CD4-positive, alpha-beta T cell treated with Interleukin-15 for 4 hours (primary cell): ENCODE results near the gene GNAI2.

Source experiments
- DNase-seq: peaks from one replicate; pipeline ENCODE4 v3.0.0-alpha.2; 2020; ENCODE audit warnings: low spot score

The GNAI2 gene

DNA sequence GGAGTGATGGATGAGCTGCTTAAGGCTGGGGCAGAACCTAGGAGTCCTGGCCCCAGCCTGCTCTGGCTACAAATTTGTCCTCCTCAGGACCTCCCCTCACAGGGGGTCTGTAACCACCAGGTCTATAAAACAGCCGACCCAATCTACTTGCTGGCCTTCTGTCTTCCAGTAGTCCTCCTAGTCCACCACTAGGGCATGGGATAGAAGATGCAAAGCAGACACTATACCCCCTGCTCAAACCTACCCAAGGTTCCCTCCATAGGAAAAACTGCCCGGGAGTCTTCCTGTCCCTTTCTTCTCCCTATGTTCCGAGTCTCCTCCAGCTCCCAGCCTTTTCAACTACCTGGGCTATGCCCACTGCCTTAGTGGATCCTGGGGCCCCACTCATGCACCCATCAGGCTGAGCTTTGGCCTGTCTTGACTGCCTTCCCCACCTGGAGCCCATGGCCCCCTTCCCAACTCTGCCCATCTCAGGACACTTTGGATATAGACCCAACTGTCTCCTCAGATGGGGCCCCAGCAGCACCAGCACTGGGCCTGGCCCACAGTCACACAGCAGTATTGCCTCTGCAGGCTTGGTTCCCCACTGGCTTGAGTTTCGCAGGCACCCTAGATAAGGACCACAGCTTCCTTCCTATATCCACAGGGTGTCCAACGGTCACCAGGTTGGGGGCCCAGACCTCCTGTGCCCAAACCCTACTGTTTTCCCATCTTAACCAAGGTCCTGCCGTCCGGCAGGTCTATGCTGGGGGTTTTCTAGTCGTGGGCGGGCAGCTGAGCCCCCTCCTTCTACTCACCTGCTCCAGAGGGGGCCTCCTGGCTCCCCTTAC, 62.1 kb downstream of the GNAI2 start:
- DNase-seq: no peak

DNA sequence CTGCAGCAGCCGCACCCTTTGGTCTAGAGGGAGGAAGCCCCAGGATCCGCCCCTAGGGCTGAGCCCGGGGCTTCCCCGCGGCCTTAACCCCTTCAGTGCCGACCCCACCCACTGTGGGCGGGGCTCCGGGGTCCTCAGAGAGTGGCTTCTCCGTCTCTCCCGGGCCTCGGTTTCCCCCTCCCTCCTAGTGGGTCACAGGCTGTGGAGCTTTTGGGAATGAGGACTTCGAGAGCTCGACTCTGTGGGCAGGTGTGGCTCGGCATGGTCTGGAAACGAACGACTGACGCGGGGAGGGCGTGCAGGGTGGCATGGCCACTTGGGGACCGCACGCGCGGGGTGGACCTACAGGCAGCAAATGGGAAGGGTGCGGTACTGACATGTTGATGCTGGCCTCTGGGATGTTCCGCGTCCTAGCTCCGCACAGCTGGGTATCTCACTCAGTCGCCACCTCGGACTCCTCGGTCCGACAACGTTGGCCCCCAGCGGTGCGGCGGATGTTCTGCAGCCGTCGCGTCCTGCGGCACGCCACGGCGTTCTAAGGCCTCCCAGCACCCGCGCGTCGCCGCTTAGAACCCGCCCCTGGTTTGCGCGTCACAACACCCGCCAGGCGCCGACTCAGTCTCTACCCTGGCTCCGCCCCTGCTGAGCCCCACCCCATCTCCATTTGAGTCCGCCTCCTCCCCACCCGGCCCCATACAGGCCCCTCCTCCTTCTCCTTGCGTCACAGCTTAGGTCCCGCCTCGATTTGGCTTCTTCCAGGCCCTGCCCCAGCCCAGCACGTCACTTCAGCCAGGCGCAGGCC, 63.0 kb downstream of the GNAI2 start, which contains the start of the genes HYAL3 and NAA80:
TSS of gene HYAL3 (minus strand) at position 570 of the 802 bp plus-strand sequence. CDS start 3,803 bp downstream, outside the sequence.
TSS of gene NAA80 (minus strand) at position 570 of the 802 bp plus-strand sequence. CDS start 1,942 bp downstream, outside the sequence.
- DNase-seq: peak; percentile 99

DNA sequence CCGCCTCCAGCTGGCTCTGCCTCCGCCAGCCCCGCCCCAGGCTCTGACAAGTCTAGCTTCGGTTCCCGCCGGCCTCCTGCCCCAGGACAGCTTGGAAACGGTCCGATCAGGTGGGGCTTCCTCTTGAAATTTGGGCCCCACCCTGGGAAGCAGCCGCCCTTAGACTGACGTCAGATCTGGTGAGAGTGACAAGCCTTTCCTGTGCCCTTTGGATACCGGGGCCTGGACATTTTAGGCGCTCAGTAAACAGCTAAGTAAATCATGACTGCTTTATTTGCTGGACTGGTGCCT, 63.6 kb downstream of the GNAI2 start:
- DNase-seq: no peak

DNA sequence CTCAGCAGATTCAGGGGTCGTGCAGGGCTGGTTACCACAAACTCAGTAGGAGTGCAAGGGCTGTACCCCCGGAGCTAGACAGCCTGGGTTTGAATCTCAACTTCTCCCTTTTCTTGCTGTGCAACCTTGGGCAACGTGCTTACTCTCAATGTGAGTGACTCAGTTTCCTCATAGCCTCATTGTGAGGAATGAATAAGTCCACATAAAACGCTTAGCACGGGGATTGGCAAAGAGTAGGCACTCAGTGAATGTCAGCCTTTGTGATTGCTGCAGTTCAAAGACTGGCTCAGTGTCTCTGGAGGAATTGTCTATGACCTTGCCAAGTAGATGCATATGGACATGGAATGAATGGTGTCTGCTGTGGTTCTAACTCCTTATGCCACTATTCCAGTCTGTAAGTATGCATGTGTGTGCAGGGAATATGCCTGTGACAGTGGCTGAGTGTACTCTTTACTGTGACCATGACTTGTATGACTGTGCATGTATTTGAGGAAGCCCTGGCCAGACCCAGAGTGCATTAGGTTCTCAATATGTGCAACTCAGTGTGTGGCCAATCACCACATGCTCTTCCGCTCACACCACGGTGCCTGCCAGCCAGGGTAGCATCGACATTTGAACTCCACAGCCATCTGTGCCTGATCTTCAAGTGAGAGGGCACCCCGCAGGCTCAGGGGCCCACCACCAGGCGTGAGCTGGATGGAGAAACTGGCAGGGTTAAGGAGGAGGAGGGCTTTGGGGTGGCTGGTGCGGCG, 64.1 kb downstream of the GNAI2 start:
- DNase-seq: no peak

DNA sequence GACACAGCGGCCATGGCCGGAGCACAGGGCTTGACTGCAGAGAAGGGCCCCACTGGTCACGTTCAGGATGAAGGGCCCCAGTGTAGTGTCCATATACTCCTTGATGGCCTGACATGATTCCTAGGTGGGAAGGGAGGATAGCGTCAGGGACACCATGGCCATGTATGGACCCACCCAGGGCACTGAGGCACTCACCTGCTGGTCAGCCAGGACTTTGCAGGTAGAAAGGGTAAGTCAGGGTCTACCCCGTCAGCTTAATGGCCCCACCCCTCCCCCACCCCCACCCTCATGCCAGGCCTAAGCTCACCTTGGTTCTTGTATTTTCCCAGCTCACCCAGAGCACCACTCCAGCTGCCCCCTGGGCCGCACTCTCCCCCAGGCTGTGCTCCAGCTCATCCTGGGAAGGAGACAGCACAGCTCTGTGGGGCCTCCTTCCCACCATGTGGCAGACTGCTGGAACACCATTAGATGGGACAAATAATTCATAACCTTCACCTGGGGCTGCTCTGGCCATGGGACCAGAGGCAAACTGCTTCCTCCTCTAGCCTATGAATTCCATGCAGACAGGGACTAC, 64.8 kb downstream of the GNAI2 start:
- no peak for DNase-seq

DNA sequence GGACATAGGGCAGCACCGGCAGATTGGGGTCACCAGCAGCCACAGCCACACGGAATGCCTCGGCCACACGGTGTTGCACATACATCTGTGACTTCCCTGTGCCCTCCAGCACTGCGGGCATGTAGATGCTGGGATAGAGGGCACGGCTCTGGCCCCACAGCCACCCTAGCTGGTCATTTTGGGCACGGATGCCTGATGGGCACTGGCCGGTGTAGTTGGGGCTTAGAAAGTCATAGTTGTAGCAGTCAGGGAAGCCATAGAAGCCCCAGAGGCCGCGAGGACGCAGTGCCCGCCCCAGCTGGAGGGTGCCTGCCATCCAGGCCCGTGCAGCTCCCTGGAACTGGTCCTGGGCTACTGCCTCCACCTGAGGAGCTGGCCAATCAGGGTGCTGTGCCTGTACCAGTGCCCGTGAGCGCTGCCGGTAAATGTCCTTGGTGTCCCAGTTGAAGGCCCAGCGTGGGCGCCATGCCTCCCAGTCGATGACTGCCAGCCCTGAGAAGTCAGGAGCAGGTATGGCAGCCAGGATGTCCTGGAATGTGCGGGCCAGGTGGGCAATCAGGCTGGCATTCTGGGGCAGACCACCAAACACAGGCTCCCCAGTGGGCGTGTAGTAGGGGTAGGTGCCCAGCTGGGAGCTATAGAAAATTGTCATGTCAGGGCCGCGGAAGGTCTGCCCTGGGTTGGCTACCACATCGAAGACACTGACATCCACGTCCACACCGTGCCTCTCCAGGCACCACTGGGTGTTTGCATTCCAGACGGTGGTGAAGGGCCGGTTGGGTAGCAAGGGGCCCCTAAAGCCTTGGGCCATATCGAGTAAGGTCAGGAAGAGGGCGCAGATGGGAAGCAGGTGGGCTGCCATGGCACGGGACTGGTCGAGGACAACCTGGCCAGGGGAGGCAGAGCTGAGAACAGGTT, 66.3 kb downstream of the GNAI2 start:
- DNase-seq: no peak

DNA sequence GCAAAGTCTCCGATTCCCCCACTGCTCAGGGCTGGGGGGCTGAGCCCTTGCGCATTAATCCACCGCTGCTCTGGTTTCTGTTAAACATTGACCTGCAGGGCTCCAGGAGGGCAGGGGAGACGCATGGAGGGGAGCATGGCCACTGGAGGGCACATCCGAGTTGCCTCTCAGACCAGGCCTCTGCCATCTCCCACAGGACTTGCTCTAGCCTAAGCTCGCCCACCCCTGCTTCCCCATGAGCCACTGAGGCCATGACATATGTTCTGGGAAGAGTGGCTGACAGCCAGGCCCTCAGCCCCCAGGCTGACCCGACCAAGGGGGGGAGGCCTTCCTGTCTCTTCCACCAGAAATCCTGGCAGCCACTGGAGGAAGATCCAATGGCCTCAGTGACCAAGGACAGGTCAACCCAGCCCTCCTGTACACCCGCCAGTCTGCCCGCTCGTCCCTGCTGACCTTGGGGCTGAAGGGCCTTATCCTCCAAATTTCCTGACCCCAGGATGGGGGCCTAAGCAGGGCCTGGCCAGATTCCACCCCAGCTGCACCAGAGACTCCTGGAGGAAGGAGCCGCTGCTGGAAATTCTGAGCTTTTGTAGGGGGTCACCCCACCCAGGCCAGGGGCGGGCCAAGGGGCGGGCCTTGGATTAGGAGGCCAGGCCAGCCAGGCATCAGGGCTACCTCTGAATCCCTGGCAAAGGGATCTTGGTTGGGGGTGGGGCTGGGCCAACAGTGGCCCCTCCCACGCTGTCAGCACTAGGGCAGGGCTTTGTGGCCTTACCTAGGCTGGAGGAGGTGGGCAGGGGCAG, 67.2 kb downstream of the GNAI2 start, which contains the start of gene HYAL1:
TSS of gene HYAL1 (minus strand) at position 562 of the 803 bp plus-strand sequence. CDS start 618 bp downstream, outside the sequence.
- no peak for DNase-seq

DNA sequence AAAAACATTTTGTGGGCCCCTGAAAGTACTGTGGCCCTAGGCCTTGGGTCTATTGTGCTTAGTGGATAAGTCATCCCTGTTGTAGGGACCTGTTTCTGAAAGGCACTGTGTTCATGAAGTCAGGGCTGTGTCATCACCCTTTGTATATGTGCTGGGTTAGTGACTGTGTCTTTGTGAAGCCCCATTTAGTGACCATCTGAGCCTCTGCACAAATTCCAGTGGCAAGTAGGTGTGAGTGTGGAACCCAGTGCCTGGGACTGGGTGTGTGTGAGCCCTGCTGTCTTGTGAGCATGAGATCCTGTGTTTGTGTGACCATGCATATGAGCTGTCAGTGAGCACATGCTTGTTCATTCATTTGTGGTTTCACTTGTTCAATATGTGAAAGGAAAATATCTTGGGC, 68.6 kb downstream of the GNAI2 start:
- no peak for DNase-seq
